Stimulated activated CD8-positive, alpha-beta memory T cell treated with anti-CD3 and anti-CD28 coated beads, Interleukin-4, amount 100 ng/mL, for 1 hour (primary cell): ENCODE measurements around the gene P4HTM.

Experiments used
- DNase-seq, 2 donors: peaks; one replicate each; pipeline ENCODE4 v3.0.0-alpha.2; 2020; ENCODE audit warnings: low read depth in 2 of 2, low spot score in 1 of 2

Gene P4HTM

DNA sequence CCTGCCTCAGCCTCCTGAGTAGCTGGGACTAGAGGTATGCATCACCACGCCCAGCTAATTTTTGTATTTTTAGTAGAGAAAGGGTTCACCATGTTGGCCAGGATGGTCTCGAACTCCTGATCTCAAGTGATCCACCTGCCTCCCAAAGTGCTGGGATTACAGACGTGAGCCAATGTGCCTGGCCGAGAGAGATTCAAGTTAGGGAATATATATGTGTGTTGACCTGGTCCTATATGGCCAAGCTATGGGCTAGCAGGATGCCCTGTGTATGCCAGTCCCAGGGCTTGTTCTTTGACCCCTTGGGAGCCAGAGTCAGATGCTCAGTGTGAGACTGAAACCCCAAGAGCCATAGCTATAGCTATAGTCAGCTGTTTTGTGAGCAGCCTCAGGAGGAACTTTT lies 33.7 kb downstream of the P4HTM start:
- DNase-seq = no peak

GRCh38 chr3:49024449-49024848 lies 34.4 kb downstream of the P4HTM start:
- no peak for DNase-seq

GRCh38 chr3:49025005-49025792 lies 35.2 kb downstream of the P4HTM start:
- no peak for DNase-seq

DNA sequence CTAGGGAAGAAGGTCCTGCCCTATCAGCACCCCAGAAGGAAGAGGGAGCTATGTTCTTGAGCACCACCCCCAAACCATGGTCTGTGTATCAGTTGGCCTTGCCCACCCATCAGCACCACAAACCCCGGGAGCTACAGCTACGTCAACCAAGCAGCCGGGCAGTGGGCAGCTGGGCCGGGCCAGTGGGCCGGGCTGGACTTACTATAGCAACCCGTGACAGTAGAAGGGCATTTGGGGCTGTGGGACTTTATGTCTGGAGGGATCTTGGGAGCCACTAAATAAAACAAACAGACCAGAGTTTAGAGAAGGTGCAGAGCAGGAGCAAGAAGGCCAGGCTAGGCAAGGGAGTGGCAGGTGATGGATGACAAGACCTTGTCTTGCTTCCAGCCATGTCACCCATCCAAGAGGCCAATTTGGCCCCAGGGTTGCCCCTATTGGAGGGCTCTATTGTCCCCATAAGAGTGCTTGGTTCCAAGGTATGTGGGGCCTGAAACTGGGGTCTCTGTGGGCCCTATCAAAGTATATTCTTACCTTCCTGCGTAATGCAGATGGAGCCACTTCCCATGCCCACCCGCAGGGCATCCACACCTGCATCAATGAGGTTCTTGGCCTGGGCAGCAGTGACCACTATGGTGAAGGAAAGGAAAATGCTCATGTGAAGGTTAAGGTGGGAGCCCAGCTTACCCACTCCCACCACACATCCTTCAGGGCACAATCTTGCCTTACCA lies 35.9 kb downstream of the P4HTM start:
- DNase-seq = no peak

DNA sequence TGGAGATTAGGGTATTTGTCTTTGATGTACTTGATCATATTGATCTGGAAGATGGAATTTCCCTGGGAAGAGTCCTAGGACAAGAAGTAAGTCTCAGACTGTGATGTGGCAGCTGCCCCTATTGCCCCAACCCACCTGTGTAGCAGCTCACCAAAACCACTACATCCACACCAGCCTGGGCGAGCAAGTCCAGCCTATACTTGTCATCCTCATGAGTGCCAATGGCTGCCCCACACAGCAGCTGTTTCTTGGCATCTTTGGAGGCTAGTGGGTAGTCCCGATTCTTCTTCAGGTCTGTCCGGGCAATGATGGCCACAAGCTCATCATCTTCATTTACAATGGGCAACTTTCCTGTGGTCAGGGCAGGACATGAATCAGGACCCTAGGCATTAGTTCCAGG lies 36.5 kb downstream of the P4HTM start:
- no peak for DNase-seq

- DNase-seq = no peak
Observed at GRCh38 chr3:49027634-49028033, 37.6 kb downstream of the P4HTM start.

DNA sequence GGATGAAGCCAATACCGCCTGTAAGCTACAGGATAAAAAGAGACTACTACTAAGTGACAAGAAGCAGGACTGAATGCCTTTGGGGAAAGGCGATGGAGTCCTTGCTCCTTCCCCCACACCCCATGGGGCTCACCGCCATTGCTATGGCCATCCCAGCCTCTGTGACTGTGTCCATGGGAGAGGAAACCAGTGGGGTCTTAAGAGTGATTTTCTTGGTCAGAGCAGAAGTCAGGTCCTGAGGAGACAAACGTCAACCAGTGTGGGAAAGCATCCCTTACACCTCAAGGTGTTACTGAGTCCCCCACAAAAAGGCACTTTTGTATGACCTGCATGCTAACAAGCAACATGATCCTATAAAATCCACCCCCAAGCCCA lies 38.2 kb downstream of the P4HTM start:
- no peak for DNase-seq

GRCh38 chr3:49028673-49029562 lies 38.9 kb downstream of the P4HTM start, which contains the start of gene IMPDH2:
Gene IMPDH2 (minus strand): TSS chr3:49029398. CDS start chr3:49029350, 48 bp downstream.
- peak; percentile 74 to 87 for DNase-seq

- no peak for DNase-seq
Observed at GRCh38 chr3:49029563-49029884, 39.5 kb downstream of the P4HTM start.

- no peak for DNase-seq
Observed at GRCh38 chr3:49030321-49030720, 40.3 kb downstream of the P4HTM start.

DNA sequence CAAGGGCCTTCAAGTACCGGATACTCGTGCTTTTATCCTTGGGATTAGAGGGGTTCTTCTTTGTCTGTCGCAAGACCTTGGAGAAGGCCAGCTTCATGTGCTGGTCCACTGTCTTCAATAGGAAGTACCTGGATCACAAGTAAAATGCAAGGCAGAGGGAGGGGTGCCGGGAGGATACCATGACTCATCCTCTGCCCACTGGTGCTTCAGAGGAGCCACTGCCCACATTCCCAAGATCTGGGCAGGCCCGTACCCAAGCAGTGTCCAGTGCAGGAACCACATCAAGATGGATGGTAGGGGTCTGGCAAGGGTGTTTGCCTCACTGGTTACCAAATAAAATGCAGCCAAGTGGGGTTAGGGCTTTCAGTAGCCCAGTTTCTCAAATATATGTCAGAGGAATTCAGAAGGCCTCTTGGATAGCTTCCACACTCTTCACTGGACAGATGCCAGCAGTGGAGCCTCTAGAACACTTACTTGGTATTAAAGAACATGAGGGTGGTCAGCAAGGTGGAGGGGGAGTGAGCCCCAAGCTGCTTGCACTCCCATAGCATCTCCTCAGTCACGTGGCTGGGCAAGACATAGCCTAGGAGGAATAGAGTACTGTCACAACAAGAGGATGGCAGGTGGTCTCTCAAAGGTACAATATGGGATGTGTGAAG lies 42.7 kb downstream of the P4HTM start:
- DNase-seq = no peak

- DNase-seq = no peak
Observed at GRCh38 chr3:49034650-49035049, 44.6 kb downstream of the P4HTM start.

DNA sequence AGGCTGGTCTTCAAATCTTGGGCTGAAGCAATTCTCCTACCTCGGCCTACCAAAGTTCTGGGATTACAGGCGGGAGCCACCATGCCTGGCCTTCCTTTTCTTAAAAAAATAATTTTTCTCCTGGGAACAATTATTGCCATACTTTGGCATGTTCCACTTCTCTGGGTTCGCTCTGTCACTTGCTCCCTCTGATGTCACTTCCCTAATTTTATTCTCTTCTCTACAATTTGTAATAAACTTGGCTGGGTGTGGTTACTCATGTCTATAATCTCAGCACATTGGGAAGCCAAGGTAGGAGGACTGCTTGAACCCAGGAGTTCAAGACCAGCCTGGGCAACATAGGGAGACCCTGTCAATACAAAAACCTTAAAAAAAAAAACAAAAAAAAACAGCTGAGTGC lies 45.2 kb downstream of the P4HTM start:
- DNase-seq = no peak

DNA sequence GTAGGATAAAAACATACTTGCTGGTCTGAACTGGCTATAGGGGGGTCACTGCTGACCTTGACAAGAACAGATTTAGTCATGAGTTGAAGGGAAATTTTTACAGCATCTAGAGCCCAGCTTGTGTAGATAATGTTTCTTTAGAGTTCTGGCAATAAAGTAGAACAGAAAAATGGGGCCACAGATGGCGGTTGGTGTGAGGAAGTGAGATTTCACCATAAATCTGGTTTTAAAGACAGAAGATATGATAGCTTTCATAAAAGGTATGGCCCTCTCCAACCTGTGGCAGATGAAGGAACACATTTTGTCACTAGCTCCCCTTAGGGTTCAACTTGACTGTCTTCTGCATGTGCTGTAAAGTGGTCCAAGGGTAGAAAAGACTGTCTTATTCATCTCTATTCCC lies 63.5 kb downstream of the P4HTM start:
- no peak for DNase-seq

GRCh38 chr3:49054344-49054862 lies 64.4 kb downstream of the P4HTM start:
- DNase-seq = no peak
